H1 (cell line): ENCODE measurements around the gene MNAT1. TPM values are rescaled to one million over a fixed set of nuclear protein-coding genes. Genes with fewer than 3 reads are reported as not detected.
A peak's percentile ranks its signal among the peaks of the same experiment; 100 is the strongest.

Experiments used
- CTCF ChIA-PET: fragments of 300-600 bp; sonication (Branson Sonifier 250); formaldehyde crosslinking; loops from one replicate; lab custom pipeline; 2021; ENCODE audit not compliant: partially characterized antibody; lab: Charles Lee
- POLR2A ChIA-PET: fragments of 300-600 bp; sonication (Branson Sonifier 250); formaldehyde crosslinking; loops from one replicate; lab custom pipeline; 2021; ENCODE audit warnings: inconsistent platforms; ENCODE audit not compliant: partially characterized antibody; lab: Charles Lee
- DNase-seq, 2 experiments: peaks; one replicate each; pipeline versions ENCODE4 v3.0.0 to v3.0.0-alpha.2; 2010 to 2022; ENCODE audit warnings: low spot score in 2 of 2, low read depth in 1 of 2, mixed read lengths in 1 of 2
- FAIRE-seq: peaks from 2 replicates; lab custom pipeline; 2011; peaks lifted over from hg19 to GRCh38; lab: Jason Lieb, UNC
- H2AFZ ChIP-seq: 2 replicates; pipeline ENCODE4 v1.8.1; 2012; ENCODE audit warnings: low read length, inconsistent platforms
- H2AK5ac ChIP-seq: 2 replicates; pipeline ENCODE4 v1.6.1; 2013; ENCODE audit warnings: low read depth, low read length
- H2BK120ac ChIP-seq: replicated peaks from 2 replicates; pipeline ENCODE3; 2013; ENCODE audit warnings: low read depth, low read length, inconsistent platforms
- H2BK12ac ChIP-seq: 2 replicates; pipeline ENCODE4 v1.6.1; 2013; ENCODE audit warnings: low read depth, low read length
- H2BK15ac ChIP-seq: 2 replicates; pipeline ENCODE4 v1.6.1; 2013; ENCODE audit warnings: low read length
- H2BK20ac ChIP-seq: 2 replicates; pipeline ENCODE4 v1.6.1; 2013; ENCODE audit warnings: low read length
- H2BK5ac ChIP-seq: 2 replicates; pipeline ENCODE4 v1.6.1; 2013; ENCODE audit warnings: low read depth, low read length
- H3K14ac ChIP-seq: 2 replicates; pipeline ENCODE4 v1.6.1; 2013; ENCODE audit warnings: inconsistent platforms; ENCODE audit not compliant: insufficient read length
- H3K18ac ChIP-seq: 2 replicates; pipeline ENCODE4 v1.6.1; 2013; ENCODE audit warnings: low read length; ENCODE audit errors: extremely low read depth
- H3K23ac ChIP-seq: 2 replicates; pipeline ENCODE4 v1.6.1; 2013; ENCODE audit warnings: inconsistent platforms; ENCODE audit not compliant: insufficient read length
- H3K23me2 ChIP-seq: 2 replicates; pipeline ENCODE4 v1.6.1; 2013; ENCODE audit warnings: low read depth, low read length
- H3K27ac ChIP-seq: 2 replicates; pipeline ENCODE4 v1.6.1; 2011; ENCODE audit warnings: low read depth, low read length, inconsistent platforms
- H3K27me3 ChIP-seq, 4 experiments: replicated peaks in 1 of 4; 1 replicate in 1 of 4; 2 replicates in 3 of 4; pipeline versions ENCODE4 v1.6.1 to v1.8.1; 2011 to 2013; ENCODE audit warnings: low read length in 3 of 4, mild to moderate bottlenecking in 3 of 4, inconsistent platforms in 2 of 4, mixed read lengths in 2 of 4, moderate library complexity in 1 of 4; ENCODE audit not compliant: control insufficient read depth in 3 of 4, insufficient read depth in 3 of 4; ENCODE audit errors: extremely low read depth in 1 of 4
- H3K36me3 ChIP-seq, 4 experiments: 2 replicates each; pipeline versions ENCODE4 v1.6.1 to v1.8.1; 2011 to 2013; ENCODE audit warnings: mild to moderate bottlenecking in 4 of 4, low read length in 3 of 4, moderate library complexity in 2 of 4, control low read depth in 1 of 4, inconsistent platforms in 1 of 4; ENCODE audit not compliant: insufficient read depth in 4 of 4, control insufficient read depth in 2 of 4
- H3K4ac ChIP-seq: replicated peaks from 2 replicates; pipeline ENCODE3; 2013; ENCODE audit warnings: low read length, low read depth, mixed read lengths, inconsistent platforms; ENCODE audit not compliant: insufficient read length
- H3K4me1 ChIP-seq, 4 experiments: replicated peaks in 1 of 4; 1 replicate in 1 of 4; 2 replicates in 3 of 4; pipeline versions ENCODE4 v1.6.1 to v1.8.1; 2011 to 2013; ENCODE audit warnings: low read length in 3 of 4, inconsistent platforms in 2 of 4, mixed read lengths in 1 of 4; ENCODE audit not compliant: insufficient read depth in 4 of 4, control insufficient read depth in 3 of 4
- H3K4me2 ChIP-seq, 2 experiments: 2 replicates each; pipeline versions ENCODE4 v1.6.1 to v1.8.1; 2011 to 2013; ENCODE audit warnings: low read depth in 2 of 2, low read length in 2 of 2, control low read depth in 1 of 2, inconsistent platforms in 1 of 2, mild to moderate bottlenecking in 1 of 2; ENCODE audit not compliant: insufficient read depth in 1 of 2
- H3K4me3 ChIP-seq, 4 experiments: fragments of 200-600, 300-600 bp in 1 of 4; sonication (generic), shearing (Covaris generic), sonication (Bioruptor Twin) in 1 of 4; 2 replicates each; pipeline versions ENCODE4 v1.5.1 to v1.8.1; 2011 to 2016; ENCODE audit warnings: low read length in 4 of 4, low read depth in 3 of 4, control low read depth in 2 of 4, inconsistent platforms in 2 of 4, mild to moderate bottlenecking in 2 of 4, mixed read lengths in 1 of 4, moderate library complexity in 1 of 4; ENCODE audit not compliant: insufficient read depth in 2 of 4; ENCODE audit errors: extremely low read depth in 1 of 4
- H3K56ac ChIP-seq: replicated peaks from 2 replicates; pipeline ENCODE3; 2013; ENCODE audit warnings: low read depth, mild to moderate bottlenecking, mixed read lengths, low read length, inconsistent platforms; ENCODE audit not compliant: insufficient read length
- H3K79me1 ChIP-seq: 2 replicates; pipeline ENCODE4 v1.6.1; 2013; ENCODE audit warnings: low read depth, low read length, control low read depth
- H3K79me2 ChIP-seq, 2 experiments: 2 replicates each; pipeline versions ENCODE4 v1.6.1 to v1.8.1; 2012 to 2013; ENCODE audit warnings: low read length in 2 of 2, mild to moderate bottlenecking in 2 of 2, inconsistent platforms in 1 of 2; ENCODE audit not compliant: insufficient read depth in 2 of 2, control insufficient read depth in 1 of 2
- H3K9ac ChIP-seq, 4 experiments: replicated peaks in 1 of 4; 1 replicate in 1 of 4; 2 replicates in 3 of 4; pipeline versions ENCODE4 v1.6.1 to v1.8.1; 2011 to 2013; ENCODE audit warnings: low read depth in 3 of 4, low read length in 3 of 4, control low read depth in 2 of 4, mild to moderate bottlenecking in 2 of 4, moderate library complexity in 2 of 4, inconsistent platforms in 1 of 4; ENCODE audit errors: extremely low read depth in 1 of 4
- H3K9me3 ChIP-seq, 2 experiments: 2 replicates each; pipeline versions ENCODE4 v1.6.1 to v1.8.1; 2012 to 2013; ENCODE audit warnings: mild to moderate bottlenecking in 2 of 2, moderate library complexity in 2 of 2, control low read depth in 1 of 2, inconsistent platforms in 1 of 2, low read depth in 1 of 2, low read length in 1 of 2, mixed read lengths in 1 of 2; ENCODE audit not compliant: insufficient read depth in 2 of 2
- H4K20me1 ChIP-seq, 2 experiments: replicated peaks in 1 of 2; 2 replicates each; pipeline versions ENCODE3 to v1.8.1; 2011 to 2013; ENCODE audit warnings: inconsistent platforms in 2 of 2, low read length in 2 of 2, mild to moderate bottlenecking in 1 of 2; ENCODE audit not compliant: insufficient read depth in 2 of 2, control insufficient read depth in 1 of 2
- H4K5ac ChIP-seq: 2 replicates; pipeline ENCODE4 v1.6.1; 2013; ENCODE audit warnings: low read length, low read depth, mixed read lengths, inconsistent platforms; ENCODE audit not compliant: insufficient read length
- H4K8ac ChIP-seq: 2 replicates; pipeline ENCODE4 v1.8.0; 2013; ENCODE audit warnings: mild to moderate bottlenecking, moderate library complexity, low read length, inconsistent platforms; ENCODE audit not compliant: insufficient read depth; ENCODE audit errors: extremely low read depth
- H4K91ac ChIP-seq: replicated peaks from 2 replicates; pipeline ENCODE3; 2013; ENCODE audit warnings: low read length, mixed read lengths, inconsistent platforms; ENCODE audit not compliant: insufficient read length
- WGBS, 2 experiments: shearing (Covaris generic) in 1 of 2; methylation state at CpG; one replicate each; pipeline versions ENCODE4 v1.1.6 to v1.1.7; 2013 to 2015; ENCODE audit warnings: low lambda C conversion rate in 2 of 2, mixed read lengths in 2 of 2, inconsistent platforms in 1 of 2, low coverage in 1 of 2, missing lambda C conversion rate in 1 of 2; ENCODE audit not compliant: insufficient replicate concordance in 2 of 2, insufficient coverage in 1 of 2, insufficient read length in 1 of 2; ENCODE audit errors: extremely low coverage in 1 of 2, missing lambda C conversion rate in 1 of 2; 5-methylcytosine and 5-hydroxymethylcytosine counted together
- polyA plus RNA-seq, 7 experiments: library from polyadenylated mRNA; depleted of rRNA in 3 of 7; stranded (reverse) in 5 of 7; unstranded in 2 of 7; fragments of >200 nt in 5 of 7; fragments of 200-250 nt in 2 of 7; gene quantifications; 1 replicate in 5 of 7; 2 replicates in 1 of 7; 4 replicates in 1 of 7; pipeline versions ENCODE4 v1.2.1 to v1.2.3, GENCODE V29; 2011 to 2013; ENCODE audit warnings: missing spikeins in 2 of 7, mixed read lengths in 2 of 7
- total RNA-seq: library from RNA; stranded (reverse); fragmentation: NEBNext Ultra II Directional; extraction: Animal tissue kit (Norgen Biotek cat#: 25700); gene quantifications from 2 replicates; pipeline ENCODE4 v1.2.1, GENCODE V29; 2021

Gene MNAT1
- total and polyA plus RNA-seq, 2 of the 8 experiments (the other 6 are each of a cell fraction or from before 2014, with no cell fraction given) = 34.7 to 52.1 TPM

DNA sequence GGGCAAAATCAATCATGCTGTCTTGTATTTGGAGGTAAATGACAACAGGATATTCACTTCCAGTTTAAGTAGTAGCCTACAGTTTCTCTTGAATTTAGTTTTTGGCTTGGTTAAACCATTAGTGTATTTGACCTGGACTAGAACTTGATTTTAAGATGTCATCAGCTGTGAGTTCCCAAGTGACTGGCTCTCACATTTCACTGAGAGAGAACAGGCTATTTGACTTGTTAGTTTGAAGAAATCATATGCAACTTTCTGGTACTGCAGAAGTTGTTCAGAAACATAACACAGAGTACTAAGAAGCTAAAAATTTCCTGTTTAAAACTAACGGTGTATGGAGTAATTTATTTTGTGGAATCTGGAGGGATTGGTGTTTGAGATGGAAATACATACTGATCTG is 22.3 kb downstream of the MNAT1 start:
- Histone ChIP-seq H3K4ac (no peak overlapping the region), H2BK12ac (no peak overlapping the region), H3K9me3 (no peaks in the 10 kb centered on the region), H2BK20ac (no peak overlapping the region), H3K79me1 (no peaks in the 10 kb centered on the region), H4K91ac (no peak overlapping the region), H3K4me3 (no peak overlapping the region), H2BK5ac (no peak overlapping the region), H3K23ac (no peak overlapping the region), H4K5ac (peak overlapping the region; percentile 21), H3K23me2 (no peaks in the 10 kb centered on the region), H3K18ac (no peak overlapping the region), H2AFZ (no peak overlapping the region), H3K79me2 (peaks cover 0 to 54% of the 10 kb centered on the region in 2 experiments; a peak in 2 of 4 replicates), H3K27ac (no peak overlapping the region), H2BK15ac (no peak overlapping the region), H2BK120ac (no peak overlapping the region), H3K36me3 (no peaks in the 10 kb centered on the region), H3K9ac (no peak overlapping the region), H3K27me3 (no peaks in the 10 kb centered on the region), H3K56ac (no peak overlapping the region), H2AK5ac (no peak overlapping the region), H3K14ac (no peak overlapping the region), H4K20me1 (no peaks in the 10 kb centered on the region), H3K4me2 (no peak overlapping the region), H3K4me1 (peaks cover 0 to 18% (median 3%) of the 10 kb centered on the region in 4 experiments; a peak in 2 of 7 replicates), H4K8ac (no peak overlapping the region)
- no peak for DNase-seq
- WGBS, 2 experiments = 93% methylated on average over 1 of the region's 1 CpG; no CpG with 5 or more reads in 1 of the 2 experiments
- peak; percentile 19 for FAIRE-seq
- POLR2A ChIA-PET = no interaction called here
- CTCF ChIA-PET = interaction anchor here (0.8 kb wide), 1 partner anchor 495 kb away, joined by 3 read pairs; no protein-coding TSS in a partner anchor
